Trophoblast cell (in vitro differentiated cells and primary cell): ENCODE data around the gene CKAP4.

ENCODE experiments used
- DNase-seq, 2 donors: peaks; one replicate each; pipeline ENCODE4 v3.0.0-alpha.2; 2016
- H2AFZ ChIP-seq: 2 replicates; pipeline ENCODE4 v1.6.1; 2013; ENCODE audit warnings: low read length, moderate library complexity, mild to moderate bottlenecking; ENCODE audit not compliant: insufficient read depth, poor library complexity
- H2AK5ac ChIP-seq: 2 replicates; pipeline ENCODE4 v1.6.1; 2013; ENCODE audit warnings: mild to moderate bottlenecking, low read length
- H2BK120ac ChIP-seq: 2 replicates; pipeline ENCODE4 v1.6.1; 2013; ENCODE audit warnings: low read length, mild to moderate bottlenecking, moderate library complexity; ENCODE audit not compliant: insufficient read depth, poor library complexity
- H2BK12ac ChIP-seq: 2 replicates; pipeline ENCODE4 v1.6.1; 2013; ENCODE audit warnings: mild to moderate bottlenecking, low read length, moderate library complexity
- H2BK5ac ChIP-seq: 2 replicates; pipeline ENCODE4 v1.6.1; 2013; ENCODE audit warnings: low read length, low read depth, moderate library complexity, mild to moderate bottlenecking; ENCODE audit not compliant: poor library complexity
- H3K14ac ChIP-seq: 2 replicates; pipeline ENCODE4 v1.6.1; 2013; ENCODE audit warnings: mild to moderate bottlenecking, low read length
- H3K18ac ChIP-seq: 2 replicates; pipeline ENCODE4 v1.6.1; 2013; ENCODE audit warnings: mild to moderate bottlenecking, low read length
- H3K23ac ChIP-seq: 2 replicates; pipeline ENCODE4 v1.6.1; 2013; ENCODE audit warnings: low read length
- H3K27ac ChIP-seq: 2 replicates; pipeline ENCODE4 v1.5.1; 2013; ENCODE audit warnings: low read depth, mild to moderate bottlenecking, inconsistent platforms, low read length, moderate library complexity
- H3K27me3 ChIP-seq: 2 replicates; pipeline ENCODE4 v1.6.1; 2013; ENCODE audit warnings: inconsistent platforms, mild to moderate bottlenecking, low read length, moderate library complexity; ENCODE audit not compliant: insufficient read depth
- H3K36me3 ChIP-seq, 2 experiments: 1 replicate in 1 of 2; 2 replicates in 1 of 2; pipeline ENCODE4 v1.6.1; 2013; ENCODE audit warnings: low read length in 2 of 2, mild to moderate bottlenecking in 2 of 2, moderate library complexity in 1 of 2; ENCODE audit not compliant: insufficient read depth in 2 of 2, control insufficient read depth in 1 of 2
- H3K4ac ChIP-seq: 2 replicates; pipeline ENCODE4 v1.6.1; 2013; ENCODE audit warnings: low read depth, mild to moderate bottlenecking, low read length, moderate library complexity
- H3K4me1 ChIP-seq, 2 experiments: 1 replicate in 1 of 2; 2 replicates in 1 of 2; pipeline ENCODE4 v1.6.1; 2013; ENCODE audit warnings: low read length in 2 of 2, mild to moderate bottlenecking in 2 of 2, moderate library complexity in 1 of 2; ENCODE audit not compliant: insufficient read depth in 2 of 2, control insufficient read depth in 1 of 2
- H3K4me2 ChIP-seq: 2 replicates; pipeline ENCODE4 v1.6.1; 2013; ENCODE audit warnings: inconsistent platforms, mild to moderate bottlenecking, low read length, moderate library complexity
- H3K4me3 ChIP-seq: 2 replicates; pipeline ENCODE4 v1.5.1; 2013; ENCODE audit warnings: mild to moderate bottlenecking, low read depth, low read length, inconsistent platforms
- H3K79me1 ChIP-seq: one replicate; pipeline ENCODE4 v1.6.1; 2013; ENCODE audit warnings: low read length
- H3K79me2 ChIP-seq: 2 replicates; pipeline ENCODE4 v1.6.1; 2013; ENCODE audit warnings: low read length, mild to moderate bottlenecking; ENCODE audit not compliant: control insufficient read depth, insufficient read depth, poor library complexity
- H3K9ac ChIP-seq: 2 replicates; pipeline ENCODE4 v1.6.1; 2013; ENCODE audit warnings: mild to moderate bottlenecking, low read length
- H3K9me3 ChIP-seq: 2 replicates; pipeline ENCODE4 v1.6.1; 2013; ENCODE audit warnings: low read depth, mild to moderate bottlenecking, control low read depth, inconsistent platforms, low read length; ENCODE audit not compliant: insufficient read depth
- H4K12ac ChIP-seq: 2 replicates; pipeline ENCODE4 v1.6.1; 2013; ENCODE audit warnings: low read depth, mild to moderate bottlenecking, low read length, moderate library complexity
- H4K8ac ChIP-seq: 2 replicates; pipeline ENCODE4 v1.6.1; 2013; ENCODE audit warnings: low read depth, mild to moderate bottlenecking, low read length, moderate library complexity
- H4K91ac ChIP-seq: one replicate; pipeline ENCODE4 v1.6.1; 2013; ENCODE audit warnings: low read depth, mild to moderate bottlenecking, low read length, moderate library complexity
- WGBS: extraction: QIAGEN DNeasy Blood & Tissue Kit; methylation state at CpG from one replicate; pipeline ENCODE4 v1.1.7; 2013; ENCODE audit warnings: missing lambda C conversion rate; ENCODE audit not compliant: insufficient read length, insufficient coverage; ENCODE audit errors: extremely low coverage; 5-methylcytosine and 5-hydroxymethylcytosine counted together

Gene CKAP4

DNA sequence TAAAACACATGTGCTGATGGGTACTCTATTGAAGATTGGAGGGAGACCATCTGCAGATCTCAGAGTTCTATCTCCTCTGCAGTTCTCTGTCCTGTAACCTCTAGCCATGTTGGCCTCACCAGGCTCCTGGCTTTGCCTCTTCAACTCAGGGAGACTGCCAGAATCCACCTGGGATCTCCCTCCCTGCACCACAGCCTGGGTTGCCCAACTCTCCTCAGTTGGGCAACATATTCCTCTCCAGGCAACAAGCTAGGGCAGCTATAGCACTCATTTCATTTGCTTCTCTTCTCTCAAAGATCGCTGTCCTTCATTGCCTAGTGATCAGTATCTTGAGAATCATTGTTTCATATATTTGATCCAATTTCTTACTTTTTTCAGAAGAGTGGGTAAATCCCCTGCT lies 28.8 kb downstream of the CKAP4 start:
- Histone ChIP-seq H3K14ac (no peak overlapping the region), H3K4me1 (no peaks in the 10 kb centered on the region), H3K27me3 (no peaks in the 10 kb centered on the region), H2BK12ac (no peak overlapping the region), H2BK120ac (no peak overlapping the region), H4K8ac (no peak overlapping the region), H2AK5ac (no peak overlapping the region), H3K79me2 (no peaks in the 10 kb centered on the region), H3K79me1 (no peaks in the 10 kb centered on the region), H3K23ac (no peak overlapping the region), H3K9ac (no peak overlapping the region), H2AFZ (no peak overlapping the region), H3K4me2 (no peak overlapping the region), H3K9me3 (peaks cover 10% of the 10 kb centered on the region), H3K36me3 (no peaks in the 10 kb centered on the region), H3K18ac (no peak overlapping the region), H3K27ac (no peak overlapping the region), H4K91ac (no peak overlapping the region), H4K12ac (no peak overlapping the region), H2BK5ac (no peak overlapping the region), H3K4me3 (no peak overlapping the region), H3K4ac (no peak overlapping the region)
- no peak for DNase-seq
- WGBS = no CpG with 5 or more reads among the region's 1 CpG

GRCh38 chr12:106217706-106218105 lies 30.1 kb downstream of the CKAP4 start:
- H3K9ac ChIP-seq = no peak overlapping the region
- H2BK120ac ChIP-seq = no peak overlapping the region
- no peaks in the 10 kb centered on the region for H3K36me3 ChIP-seq
- H3K4ac ChIP-seq = no peak overlapping the region
- H3K23ac ChIP-seq = no peak overlapping the region
- no peak overlapping the region for H3K27ac ChIP-seq
- no peak overlapping the region for H3K18ac ChIP-seq
- H2AK5ac ChIP-seq = no peak overlapping the region
- H3K4me1 ChIP-seq = no peaks in the 10 kb centered on the region
- H4K91ac ChIP-seq = no peak overlapping the region
- H3K79me1 ChIP-seq = no peaks in the 10 kb centered on the region
- no peak overlapping the region for H2BK12ac ChIP-seq
- no CpG with 5 or more reads among the region's 2 CpGs for WGBS
- H4K12ac ChIP-seq = no peak overlapping the region
- no peak overlapping the region for H2BK5ac ChIP-seq
- H3K14ac ChIP-seq = no peak overlapping the region
- H3K27me3 ChIP-seq = no peaks in the 10 kb centered on the region
- no peaks in the 10 kb centered on the region for H3K79me2 ChIP-seq
- H3K4me3 ChIP-seq = no peak overlapping the region
- H2AFZ ChIP-seq = no peak overlapping the region
- H3K9me3 ChIP-seq = peaks cover 9% of the 10 kb centered on the region
- no peak overlapping the region for H3K4me2 ChIP-seq
- no peak for DNase-seq
- H4K8ac ChIP-seq = no peak overlapping the region

DNA sequence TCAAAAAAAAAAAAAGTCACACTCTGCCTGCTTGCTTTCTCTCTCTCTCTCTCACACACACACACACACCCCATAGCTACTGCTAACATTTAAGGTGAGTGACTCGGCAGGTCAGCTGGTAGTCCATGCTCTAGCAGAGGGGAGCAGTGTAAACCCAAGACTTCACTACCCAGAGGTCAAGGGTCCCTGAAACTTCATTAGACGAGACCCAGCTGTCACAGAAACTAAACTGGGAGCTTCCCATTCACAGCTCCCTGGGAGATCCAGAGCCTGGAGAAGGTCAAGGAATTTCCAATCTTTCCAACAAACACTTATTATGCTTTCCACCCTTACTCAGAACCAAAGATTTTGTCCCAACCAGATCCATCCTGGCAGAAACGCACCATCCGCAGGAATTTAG lies 33.2 kb downstream of the CKAP4 start:
- H3K27ac ChIP-seq = no peak overlapping the region
- no peak overlapping the region for H2BK5ac ChIP-seq
- no peaks in the 10 kb centered on the region for H3K79me1 ChIP-seq
- H3K4me2 ChIP-seq = no peak overlapping the region
- no peaks in the 10 kb centered on the region for H3K79me2 ChIP-seq
- no peak overlapping the region for H4K8ac ChIP-seq
- no peak overlapping the region for H4K12ac ChIP-seq
- DNase-seq = no peak
- no peak overlapping the region for H4K91ac ChIP-seq
- peaks cover 7% of the 10 kb centered on the region for H3K9me3 ChIP-seq
- no peaks in the 10 kb centered on the region for H3K36me3 ChIP-seq
- no peak overlapping the region for H3K4ac ChIP-seq
- no peak overlapping the region for H2BK12ac ChIP-seq
- no peak overlapping the region for H2AK5ac ChIP-seq
- H2BK120ac ChIP-seq = no peak overlapping the region
- no peak overlapping the region for H3K4me3 ChIP-seq
- H2AFZ ChIP-seq = no peak overlapping the region
- H3K9ac ChIP-seq = no peak overlapping the region
- no peak overlapping the region for H3K18ac ChIP-seq
- no peaks in the 10 kb centered on the region for H3K27me3 ChIP-seq
- no peak overlapping the region for H3K14ac ChIP-seq
- no peak overlapping the region for H3K23ac ChIP-seq
- no CpG with 5 or more reads among the region's 4 CpGs for WGBS
- no peaks in the 10 kb centered on the region for H3K4me1 ChIP-seq

- H2BK5ac ChIP-seq = no peak overlapping the region
- no peak overlapping the region for H3K4me2 ChIP-seq
- H3K27ac ChIP-seq = no peak overlapping the region
- no peak overlapping the region for H2BK12ac ChIP-seq
- no peak overlapping the region for H2AK5ac ChIP-seq
- H3K79me1 ChIP-seq = no peaks in the 10 kb centered on the region
- no peak overlapping the region for H2AFZ ChIP-seq
- no peak overlapping the region for H3K18ac ChIP-seq
- H3K9me3 ChIP-seq = peaks cover 5% of the 10 kb centered on the region
- H2BK120ac ChIP-seq = no peak overlapping the region
- no peaks in the 10 kb centered on the region for H3K79me2 ChIP-seq
- no peaks in the 10 kb centered on the region for H3K27me3 ChIP-seq
- H3K9ac ChIP-seq = no peak overlapping the region
- no peak overlapping the region for H3K14ac ChIP-seq
- H3K4me3 ChIP-seq = no peak overlapping the region
- no CpG with 5 or more reads among the region's 6 CpGs for WGBS
- H4K8ac ChIP-seq = no peak overlapping the region
- H4K12ac ChIP-seq = no peak overlapping the region
- no peaks in the 10 kb centered on the region for H3K36me3 ChIP-seq
- H4K91ac ChIP-seq = no peak overlapping the region
- no peak overlapping the region for H3K23ac ChIP-seq
- DNase-seq = no peak
- no peaks in the 10 kb centered on the region for H3K4me1 ChIP-seq
- no peak overlapping the region for H3K4ac ChIP-seq
These were observed 34.2 kb downstream of the CKAP4 start for GRCh38 chr12:106213662-106214061.
